K562 (cell line): ENCODE measurements around the gene PRKCSH. TPM values are rescaled to one million over a fixed set of nuclear protein-coding genes. Genes with fewer than 3 reads are reported as not detected.
A peak's percentile ranks its signal among the peaks of the same experiment; 100 is the strongest.

Source experiments
- ATAC-seq: fragments of 200-7000 bp; cut with Tn5 transposase; 3 replicates; pipeline ENCODE4 v1.9.1; 2020; ENCODE audit warnings: moderate library complexity
- BruUV-seq: library from RNA; stranded (reverse); fragments of 400-500 nt; replicated peaks from 2 replicates; lab custom pipeline; 2021; lab: Mats Ljungman, UMichigan
- CTCF ChIA-PET: fragments of 300-600 bp; formaldehyde crosslinking; extraction: SDS; loops from one replicate; lab custom pipeline; 2021; ENCODE audit warnings: low intra/inter-chr PET ratio; lab: Yijun Ruan, JAX
- POLR2A ChIA-PET: fragments of 300-600, 350-650 bp; sonication (Branson Sonifier 250); formaldehyde crosslinking; extraction: SDS; loops from one replicate; lab custom pipeline; 2021; ENCODE audit warnings: antibody characterized with exemption, inconsistent platforms; lab: Yijun Ruan, JAX
- DNase-seq, 4 experiments: peaks; one replicate each; pipeline versions ENCODE4 v3.0.0 to v3.0.0-alpha.2; 2011 to 2018; ENCODE audit warnings: low spot score in 3 of 4, mixed read lengths in 3 of 4; ENCODE audit errors: extremely low read depth in 1 of 4
- FAIRE-seq: peaks from 2 replicates; lab custom pipeline; 2011; peaks lifted over from hg19 to GRCh38; lab: Jason Lieb, UNC
- H2AFZ ChIP-seq: 2 replicates; pipeline ENCODE4 v1.6.0; 2011; ENCODE audit warnings: low read depth, low read length, control low read depth, inconsistent platforms
- H3K27ac ChIP-seq: fragments of 200-600 bp; 3 replicates; pipeline ENCODE4 v1.8.0; 2011; ENCODE audit warnings: low read depth, mild to moderate bottlenecking, control low read depth, inconsistent platforms, low read length, moderate library complexity, mixed read lengths; ENCODE audit errors: extremely low read depth
- H3K27me3 ChIP-seq, 2 experiments: fragments of 300-600 bp in 1 of 2; 2 replicates in 1 of 2; 3 replicates in 1 of 2; pipeline versions ENCODE4 v1.6.0 to v1.8.0; 2011; ENCODE audit warnings: inconsistent platforms in 2 of 2, low read length in 2 of 2, mild to moderate bottlenecking in 1 of 2, mixed read lengths in 1 of 2, moderate library complexity in 1 of 2; ENCODE audit not compliant: control insufficient read depth in 2 of 2, insufficient read depth in 2 of 2
- H3K36me3 ChIP-seq: fragments of 300-600 bp; 3 replicates; pipeline ENCODE4 v1.8.0; 2011; ENCODE audit warnings: mild to moderate bottlenecking, low read length, inconsistent platforms; ENCODE audit not compliant: control insufficient read depth, insufficient read depth
- H3K4me1 ChIP-seq, 2 experiments: fragments of 200-600 bp in 1 of 2; replicated peaks in 1 of 2; 2 replicates in 1 of 2; 3 replicates in 1 of 2; pipeline versions ENCODE4 v1.5.1 to v1.8.0; 2011; ENCODE audit warnings: inconsistent platforms in 2 of 2, low read length in 2 of 2, mild to moderate bottlenecking in 1 of 2, mixed read lengths in 1 of 2, moderate library complexity in 1 of 2; ENCODE audit not compliant: control insufficient read depth in 2 of 2, insufficient read depth in 2 of 2
- H3K4me2 ChIP-seq: 2 replicates; pipeline ENCODE4 v1.6.1; 2011; ENCODE audit warnings: low read length, control low read depth, inconsistent platforms, mixed read lengths; ENCODE audit not compliant: insufficient read depth
- H3K4me3 ChIP-seq: fragments of 200-600 bp; sonication (generic), shearing (Covaris generic); 2 replicates; pipeline ENCODE4 v1.5.1; 2016; ENCODE audit warnings: control low read depth, inconsistent platforms
- H3K79me2 ChIP-seq: fragments of 200-600 bp; 3 replicates; pipeline ENCODE4 v1.8.0; 2011; ENCODE audit warnings: low read length, inconsistent platforms; ENCODE audit not compliant: control insufficient read depth, insufficient read depth
- H3K9ac ChIP-seq, 2 experiments: 2 replicates each; pipeline versions ENCODE4 v1.6.0 to v1.6.1; 2011; ENCODE audit warnings: low read depth in 2 of 2, low read length in 2 of 2, control low read depth in 1 of 2, inconsistent platforms in 1 of 2, mild to moderate bottlenecking in 1 of 2, mixed read lengths in 1 of 2; ENCODE audit not compliant: insufficient read depth in 1 of 2
- H3K9me1 ChIP-seq: one replicate; pipeline ENCODE4 v1.6.0; 2011; ENCODE audit warnings: inconsistent platforms, mild to moderate bottlenecking, low read length, moderate library complexity; ENCODE audit not compliant: control insufficient read depth, insufficient read depth
- H3K9me3 ChIP-seq: replicated peaks from 2 replicates; pipeline ENCODE4 v1.5.1; 2011; ENCODE audit warnings: low read depth, low read length, inconsistent platforms; ENCODE audit not compliant: control insufficient read depth, insufficient read depth
- H4K20me1 ChIP-seq: replicated peaks from 2 replicates; pipeline ENCODE4 v1.6.1; 2011; ENCODE audit warnings: low read length, inconsistent platforms, mixed read lengths; ENCODE audit not compliant: control insufficient read depth, insufficient read depth
- ARHGAP35 ChIP-seq: fragments of 450-650 bp; IDR thresholded peaks from 2 replicates; pipeline ENCODE4 v1.6.1; 2018; ENCODE audit not compliant: partially characterized antibody
- CBX1 ChIP-seq: sonication (generic); IDR thresholded peaks from 2 replicates; pipeline ENCODE4 v1.6.1; 2016; ENCODE audit warnings: antibody characterized with exemption, low read depth, mild to moderate bottlenecking
- CC2D1A ChIP-seq: fragments of 450-650 bp; IDR thresholded peaks from 2 replicates; pipeline ENCODE4 v1.6.1; 2017; ENCODE audit warnings: mild to moderate bottlenecking
- GTF2E2 ChIP-seq: fragments of 200-800 bp; sonication (Bioruptor generic); IDR thresholded peaks from 2 replicates; pipeline ENCODE4 v1.6.1; 2016; ENCODE audit warnings: missing genetic modification characterization, missing compliant biosample characterization
- HLTF ChIP-seq: fragments of 450-650 bp; IDR thresholded peaks from 2 replicates; pipeline ENCODE4 v1.6.1; 2016
- KAT2B ChIP-seq: IDR thresholded peaks from one replicate; pipeline ENCODE4 v1.6.1; 2012; ENCODE audit warnings: low read depth, mild to moderate bottlenecking, control low read depth, inconsistent platforms, low read length, moderate library complexity
- LCOR ChIP-seq: sonication (generic); formaldehyde crosslinking; IDR thresholded peaks from 2 replicates; pipeline ENCODE4 v1.8.0; 2022; ENCODE audit warnings: mild to moderate bottlenecking, missing genetic modification reagents
- RCOR1 ChIP-seq, 2 experiments: IDR thresholded peaks; 2 replicates each; pipeline ENCODE4 v1.6.1; 2012; ENCODE audit warnings: low read depth in 2 of 2, low read length in 2 of 2, borderline replicate concordance in 1 of 2, improper control_type of control experiment in 1 of 2
- TARDBP ChIP-seq: fragments of 450-650 bp; IDR thresholded peaks from 2 replicates; pipeline ENCODE4 v1.6.1; 2016
- TEAD1 ChIP-seq, 2 experiments: fragments of 450-650 bp in 1 of 2; sonication (generic) in 1 of 2; formaldehyde crosslinking; IDR thresholded peaks; 2 replicates each; pipeline versions ENCODE4 v1.4.0 to v1.8.0; 2020 to 2022; ENCODE audit warnings: mild to moderate bottlenecking in 2 of 2, missing genetic modification reagents in 1 of 2
- ZNF75A ChIP-seq: fragments of 450-650 bp; formaldehyde crosslinking; IDR thresholded peaks from 2 replicates; pipeline ENCODE4 v1.4.0; 2020; ENCODE audit warnings: mild to moderate bottlenecking
- ZZZ3 ChIP-seq: fragments of 450-650 bp; IDR thresholded peaks from 2 replicates; pipeline ENCODE4 v1.6.1; 2016; ENCODE audit warnings: antibody characterized with exemption, mild to moderate bottlenecking, moderate library complexity
- WGBS: fragments of 100-300 bp; shearing (Covaris generic); methylation state at CpG from one replicate; pipeline ENCODE4 v1.1.6; 2016; ENCODE audit warnings: low coverage, mixed read lengths; ENCODE audit not compliant: insufficient coverage; ENCODE audit errors: missing lambda C conversion rate; 5-methylcytosine and 5-hydroxymethylcytosine counted together
- in situ Hi-C: fragments of 300-500 bp; cut with MboI; formaldehyde crosslinking; loops from 4 replicates; pipeline ENCODE4 v1.15.0; 2018; ENCODE audit warnings: inconsistent platforms, mixed read lengths
- intact Hi-C: fragments of 100-400 bp; cut with micrococcal nuclease; formaldehyde crosslinking; loops from 2 replicates; pipeline ENCODE4 v1.14.2; 2022
- polyA plus RNA-seq, 8 experiments: library from polyadenylated mRNA; depleted of rRNA in 4 of 8; stranded (reverse) in 5 of 8; unstranded in 3 of 8; fragments of >200 nt; fragmentation: Nextera tagmentation in 2 of 8; fragmentation: Illumina TruSeq in 1 of 8; extraction: Ambion mirVana in 2 of 8; extraction: Trizol in 1 of 8; gene quantifications; 2 replicates each; pipeline versions ENCODE4 v1.2.1 to v1.2.3, GENCODE V29; 2011 to 2014; ENCODE audit warnings: inconsistent platforms in 1 of 8, missing spikeins in 1 of 8
- total RNA-seq, 7 experiments: library from RNA; depleted of rRNA in 6 of 7; stranded (reverse); fragments of >200 nt in 6 of 7; fragmentation: Illumina TruSeq in 2 of 7; extraction: Trizol in 2 of 7; gene quantifications; 2 replicates each; pipeline versions ENCODE4 v1.2.1 to v1.2.3, GENCODE V29; 2011 to 2021; ENCODE audit warnings: low replicate concordance in 1 of 7
- TF ChIP-seq, protein P1 (sequence below), 2 experiments: fragments of 450-650 bp; IDR thresholded peaks; 2 replicates each; pipeline ENCODE4 v1.6.1; 2016; ENCODE audit warnings: mild to moderate bottlenecking in 2 of 2, borderline replicate concordance in 1 of 2, low read depth in 1 of 2, moderate library complexity in 1 of 2

The PRKCSH gene
- total and polyA plus RNA-seq, 9 of the 15 experiments (the other 6 are each of a cell fraction or from before 2014, with no cell fraction given): 2.3 to 297 (median 48.1) TPM

- Histone ChIP-seq H3K27ac (peak overlapping the region; percentile 39; the same call in 2 of the 3 replicates), H3K27me3 (no peaks in the 10 kb centered on the region), H3K4me3 (no peak overlapping the region), H3K36me3 (peaks cover 11% of the 10 kb centered on the region; the same call in 2 of the 3 replicates), H3K9me1 (no peaks in the 10 kb centered on the region), H2AFZ (no peak overlapping the region), H3K4me1 (peaks cover 15 to 42% of the 10 kb centered on the region in 2 experiments), H4K20me1 (peaks cover 4% of the 10 kb centered on the region; the same call in 1 of the 2 replicates), H3K4me2 (peak overlapping the region; percentile 7; the same call in 1 of the 2 replicates), H3K79me2 (no peaks in the 10 kb centered on the region), H3K9me3 (no peaks in the 10 kb centered on the region), H3K9ac (peak overlapping the region in 1 of 2 experiments; percentile 63; a peak in 2 of 4 replicates)
- DNase-seq (peak; percentile 84 to 93 (median 88)), FAIRE-seq (peak; percentile 89), ATAC-seq (peak; percentile 99)
- intact Hi-C loops: loop anchor here (1.0 to 5.0 kb wide), 3 partner anchors 41 to 91 kb away; partner anchors contain the start of gene CNN1
- WGBS: 29% methylated on average over 16 of the region's 17 CpGs
- ChIA-PET POLR2A (interaction anchor here (0.6 to 1.1 kb wide), 3 partner anchors 150 to 896 kb away, joined by 3 to 4 read pairs (median 3); partner anchors contain the start of genes CCDC159 and TMEM205), CTCF (interaction anchor here (0.5 to 1.6 kb wide), 4 partner anchors 14 to 91 kb away, joined by 3 to 7 read pairs (median 4); partner anchors contain the start of gene ELOF1)
- in situ Hi-C loops: loop anchor here (5.0 kb wide), 1 partner anchor 91 kb away; no protein-coding TSS in a partner anchor
- no TSS peak for BruUV-seq
- TF ChIP-seq TEAD1 (CRISPR knock-in tag; IDR thresholded peaks at IDR 0.05) (no peak), CC2D1A (peak; percentile 53), CBX1 (no peak), ZNF75A (CRISPR knock-in tag) (no peak), RCOR1 (IDR thresholded peaks at IDR 0.05; ENCODE audit: borderline replicate concordance in 1 of 2, low read depth in 2 of 2, low read length in 2 of 2) (peak in 1 of 2 experiments; percentile 65; a peak in 2 of 4 replicates), HLTF (no peak), ARHGAP35 (no peak), TARDBP (no peak), LCOR (CRISPR knock-in tag) (no peak), KAT2B (no peak), GTF2E2 (tag) (no peak), ZZZ3 (no peak)
- TF ChIP-seq, protein P1, sequence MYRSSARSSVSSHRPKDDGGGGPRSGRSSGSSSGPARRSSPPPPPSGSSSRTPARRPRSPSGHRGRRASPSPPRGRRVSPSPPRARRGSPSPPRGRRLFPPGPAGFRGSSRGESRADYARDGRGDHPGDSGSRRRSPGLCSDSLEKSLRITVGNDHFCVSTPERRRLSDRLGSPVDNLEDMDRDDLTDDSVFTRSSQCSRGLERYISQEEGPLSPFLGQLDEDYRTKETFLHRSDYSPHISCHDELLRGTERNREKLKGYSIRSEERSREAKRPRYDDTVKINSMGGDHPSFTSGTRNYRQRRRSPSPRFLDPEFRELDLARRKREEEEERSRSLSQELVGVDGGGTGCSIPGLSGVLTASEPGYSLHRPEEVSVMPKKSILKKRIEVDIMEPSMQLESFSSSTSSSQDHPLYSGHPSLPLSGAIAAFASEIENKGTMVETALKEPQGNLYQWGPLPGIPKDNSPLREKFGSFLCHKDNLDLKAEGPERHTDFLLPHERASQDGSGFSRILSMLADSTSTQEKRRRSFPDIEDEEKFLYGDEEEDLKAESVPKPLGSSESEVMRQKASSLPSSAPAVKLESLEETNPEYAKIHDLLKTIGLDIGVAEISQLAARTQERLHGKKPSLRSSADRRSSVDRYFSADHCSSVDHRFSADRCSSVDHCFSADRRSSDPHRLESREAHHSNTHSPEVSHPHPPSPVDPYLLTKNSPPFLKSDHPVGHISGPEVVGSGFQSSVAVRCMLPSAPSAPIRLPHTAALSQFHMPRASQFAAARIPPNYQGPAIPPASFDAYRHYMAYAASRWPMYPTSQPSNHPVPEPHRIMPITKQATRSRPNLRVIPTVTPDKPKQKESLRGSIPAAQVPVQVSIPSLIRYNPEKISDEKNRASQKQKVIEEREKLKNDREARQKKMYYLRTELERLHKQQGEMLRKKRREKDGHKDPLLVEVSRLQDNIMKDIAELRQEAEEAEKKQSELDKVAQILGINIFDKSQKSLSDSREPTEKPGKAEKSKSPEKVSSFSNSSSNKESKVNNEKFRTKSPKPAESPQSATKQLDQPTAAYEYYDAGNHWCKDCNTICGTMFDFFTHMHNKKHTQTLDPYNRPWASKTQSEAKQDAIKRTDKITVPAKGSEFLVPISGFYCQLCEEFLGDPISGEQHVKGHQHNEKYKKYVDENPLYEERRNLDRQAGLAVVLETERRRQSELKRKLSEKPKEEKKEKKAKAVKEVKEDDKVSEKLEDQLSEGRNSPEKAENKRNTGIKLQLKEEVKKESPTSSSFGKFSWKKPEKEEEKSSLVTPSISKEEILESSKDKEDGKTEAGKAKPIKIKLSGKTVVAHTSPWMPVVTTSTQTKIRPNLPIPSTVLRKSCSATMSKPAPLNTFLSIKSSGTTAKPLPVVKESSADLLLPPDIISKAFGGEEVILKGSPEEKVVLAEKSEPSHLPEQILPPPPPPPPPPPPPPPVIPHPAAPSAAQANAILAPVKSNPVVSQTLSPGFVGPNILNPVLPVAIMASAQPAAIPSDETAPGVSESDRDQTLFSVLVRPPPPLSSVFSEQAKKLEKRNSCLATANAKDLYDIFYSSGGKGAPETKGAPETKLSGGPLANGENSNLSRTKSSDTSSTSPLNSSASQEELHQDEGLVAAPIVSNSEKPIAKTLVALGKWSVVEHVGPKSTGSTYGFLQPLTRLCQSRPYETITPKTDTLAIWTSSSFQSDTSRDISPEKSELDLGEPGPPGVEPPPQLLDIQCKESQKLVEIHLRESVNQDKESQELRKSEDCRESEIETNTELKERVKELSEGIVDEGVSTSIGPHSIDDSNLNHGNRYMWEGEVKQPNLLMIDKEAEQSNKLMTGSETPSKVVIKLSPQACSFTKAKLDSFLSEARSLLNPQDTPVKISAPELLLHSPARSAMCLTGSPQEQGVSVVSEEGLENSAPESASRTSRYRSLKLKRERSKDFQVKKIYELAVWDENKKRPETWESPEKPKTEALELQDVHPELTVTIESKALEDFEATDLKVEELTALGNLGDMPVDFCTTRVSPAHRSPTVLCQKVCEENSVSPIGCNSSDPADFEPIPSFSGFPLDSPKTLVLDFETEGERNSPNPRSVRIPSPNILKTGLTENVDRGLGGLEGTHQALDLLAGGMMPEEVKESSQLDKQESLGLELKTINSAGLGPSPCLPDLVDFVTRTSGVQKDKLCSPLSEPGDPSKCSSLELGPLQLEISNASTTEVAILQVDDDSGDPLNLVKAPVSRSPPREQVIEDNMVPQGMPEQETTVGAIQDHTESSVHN (IDR thresholded peaks at IDR 0.05; ENCODE audit: borderline replicate concordance in 1 of 2, low read depth in 1 of 2): no peak
These were observed 61.1 kb downstream of the PRKCSH start for GRCh38 chr19:11496391-11497163.
